K562 (cell line): ENCODE data around the gene PIGB. TPM values are rescaled to one million over a fixed set of nuclear protein-coding genes. Genes with fewer than 3 reads are reported as not detected.

Experiments used
- ESRRB ChIP-seq: fragments of 250-450 bp; sonication (Bioruptor Pico); IDR thresholded peaks from 2 replicates; pipeline ENCODE4 v1.5.0; 2020; ENCODE audit warnings: mild to moderate bottlenecking, moderate library complexity, borderline replicate concordance
- HES1 ChIP-seq: fragments of 450-650 bp; IDR thresholded peaks from 2 replicates; pipeline ENCODE4 v1.6.1; 2016; ENCODE audit warnings: low read depth, mild to moderate bottlenecking, moderate library complexity
- L3MBTL2 ChIP-seq: fragments of 450-650 bp; IDR thresholded peaks from 2 replicates; pipeline ENCODE4 v1.6.1; 2016; ENCODE audit warnings: mild to moderate bottlenecking, moderate library complexity
- MEIS2 ChIP-seq: fragments of 450-650 bp; IDR thresholded peaks from 2 replicates; pipeline ENCODE4 v1.6.1; 2014; ENCODE audit warnings: mild to moderate bottlenecking; ENCODE audit not compliant: partially characterized antibody
- NR2C2 ChIP-seq, 2 experiments: fragments of 200-800 bp in 1 of 2; sonication (Bioruptor generic) in 1 of 2; sonication (generic) in 1 of 2; formaldehyde crosslinking in 1 of 2; IDR thresholded peaks; 2 replicates each; pipeline versions ENCODE4 v1.6.1 to v1.8.0; 2016 to 2022; ENCODE audit warnings: mild to moderate bottlenecking in 1 of 2, missing compliant biosample characterization in 1 of 2, missing genetic modification characterization in 1 of 2, missing genetic modification reagents in 1 of 2
- POLR2A ChIP-seq: fragments of 450-650 bp; conservative IDR thresholded peaks from 2 replicates; pipeline ENCODE4 v1.6.1; 2016
- TAF15 ChIP-seq: fragments of 200-400 bp; formaldehyde crosslinking; IDR thresholded peaks from 2 replicates; pipeline ENCODE4 v1.6.1; 2017; ENCODE audit warnings: mild to moderate bottlenecking, low read depth, low read length, moderate library complexity
- ZNF407 ChIP-seq: fragments of 450-650 bp; IDR thresholded peaks from 2 replicates; pipeline ENCODE4 v1.6.1; 2016; ENCODE audit warnings: low read depth
- ZNF507 ChIP-seq: conservative IDR thresholded peaks from 2 replicates; pipeline ENCODE4 v1.6.1; 2017; ENCODE audit warnings: missing genetic modification characterization, missing compliant biosample characterization
- ZNF511 ChIP-seq: sonication (generic); formaldehyde crosslinking; IDR thresholded peaks from 2 replicates; pipeline ENCODE4 v1.8.0; 2022; ENCODE audit warnings: mild to moderate bottlenecking, missing genetic modification reagents
- polyA plus RNA-seq, 8 experiments: library from polyadenylated mRNA; depleted of rRNA in 4 of 8; stranded (reverse) in 5 of 8; unstranded in 3 of 8; fragments of >200 nt; fragmentation: Nextera tagmentation in 2 of 8; fragmentation: Illumina TruSeq in 1 of 8; extraction: Ambion mirVana in 2 of 8; extraction: Trizol in 1 of 8; gene quantifications; 2 replicates each; pipeline versions ENCODE4 v1.2.1 to v1.2.3, GENCODE V29; 2011 to 2014; ENCODE audit warnings: inconsistent platforms in 1 of 8, missing spikeins in 1 of 8
- total RNA-seq, 7 experiments: library from RNA; depleted of rRNA in 6 of 7; stranded (reverse); fragments of >200 nt in 6 of 7; fragmentation: Illumina TruSeq in 2 of 7; extraction: Trizol in 2 of 7; gene quantifications; 2 replicates each; pipeline versions ENCODE4 v1.2.1 to v1.2.3, GENCODE V29; 2011 to 2021; ENCODE audit warnings: low replicate concordance in 1 of 7
- TF ChIP-seq, protein P1 (sequence below): fragments of 450-650 bp; IDR thresholded peaks from 2 replicates; pipeline ENCODE4 v1.6.1; 2017; ENCODE audit warnings: antibody characterized with exemption, mild to moderate bottlenecking
- TF ChIP-seq, protein P2 (sequence below): fragments of 250-450 bp; sonication (Bioruptor Pico); IDR thresholded peaks from 2 replicates; pipeline ENCODE4 v1.5.0; 2021

PIGB gene
- total and polyA plus RNA-seq, 9 of the 15 experiments (the other 6 are each of a cell fraction or from before 2014, with no cell fraction given), result 9.9 to 32.3 (median 18.2) TPM

DNA sequence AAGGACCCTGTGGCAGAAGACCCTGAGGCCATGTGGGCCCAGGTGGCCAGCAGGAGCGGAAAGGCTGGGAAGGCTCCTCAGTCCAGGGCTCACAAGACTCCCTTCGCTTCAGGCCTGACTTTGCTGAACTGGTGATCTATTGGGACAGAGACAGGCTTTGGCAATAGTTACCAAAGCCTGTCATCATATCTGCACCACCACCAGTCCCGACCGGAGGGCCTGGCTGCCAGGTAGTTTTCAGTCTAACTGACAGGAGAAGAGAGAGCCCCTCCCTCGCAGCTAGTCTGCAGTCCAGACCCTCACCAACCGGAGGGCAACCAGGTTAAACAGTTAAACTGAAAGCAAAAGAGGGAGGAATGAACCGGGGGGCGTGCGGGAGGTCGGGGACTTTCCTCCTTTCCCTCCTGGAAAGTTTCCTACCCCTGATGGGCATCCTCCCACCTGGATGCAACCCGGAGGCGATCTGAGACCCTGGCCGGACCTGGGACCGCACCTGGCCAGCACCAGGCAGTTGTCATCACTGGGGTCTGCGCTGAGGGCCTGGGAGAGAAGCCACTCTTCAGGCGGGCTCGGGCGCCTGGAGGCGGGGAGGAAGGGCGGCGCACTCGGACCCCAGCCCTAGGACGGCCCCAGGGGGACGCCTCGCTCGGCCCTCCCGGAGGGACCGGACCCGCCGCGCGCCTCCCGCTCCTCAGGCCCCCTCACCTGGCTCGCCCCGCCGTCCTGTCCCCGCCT lies 29.8 kb upstream of the PIGB start (continued):
- no peak for TF ChIP-seq NR2C2 (CRISPR knock-in tag; IDR thresholded peaks at IDR 0.05)
- TF ChIP-seq NR2C2 (tag; IDR thresholded peaks at IDR 0.05), result no peak
- TF ChIP-seq TAF15, result no peak
- TF ChIP-seq ZNF507 (tag), result no peak
- TF ChIP-seq MEIS2, result peak; percentile 57
- TF ChIP-seq ZNF511, result peak; percentile 39; the same call in 1 of the 2 replicates
- TF ChIP-seq, protein P1, sequence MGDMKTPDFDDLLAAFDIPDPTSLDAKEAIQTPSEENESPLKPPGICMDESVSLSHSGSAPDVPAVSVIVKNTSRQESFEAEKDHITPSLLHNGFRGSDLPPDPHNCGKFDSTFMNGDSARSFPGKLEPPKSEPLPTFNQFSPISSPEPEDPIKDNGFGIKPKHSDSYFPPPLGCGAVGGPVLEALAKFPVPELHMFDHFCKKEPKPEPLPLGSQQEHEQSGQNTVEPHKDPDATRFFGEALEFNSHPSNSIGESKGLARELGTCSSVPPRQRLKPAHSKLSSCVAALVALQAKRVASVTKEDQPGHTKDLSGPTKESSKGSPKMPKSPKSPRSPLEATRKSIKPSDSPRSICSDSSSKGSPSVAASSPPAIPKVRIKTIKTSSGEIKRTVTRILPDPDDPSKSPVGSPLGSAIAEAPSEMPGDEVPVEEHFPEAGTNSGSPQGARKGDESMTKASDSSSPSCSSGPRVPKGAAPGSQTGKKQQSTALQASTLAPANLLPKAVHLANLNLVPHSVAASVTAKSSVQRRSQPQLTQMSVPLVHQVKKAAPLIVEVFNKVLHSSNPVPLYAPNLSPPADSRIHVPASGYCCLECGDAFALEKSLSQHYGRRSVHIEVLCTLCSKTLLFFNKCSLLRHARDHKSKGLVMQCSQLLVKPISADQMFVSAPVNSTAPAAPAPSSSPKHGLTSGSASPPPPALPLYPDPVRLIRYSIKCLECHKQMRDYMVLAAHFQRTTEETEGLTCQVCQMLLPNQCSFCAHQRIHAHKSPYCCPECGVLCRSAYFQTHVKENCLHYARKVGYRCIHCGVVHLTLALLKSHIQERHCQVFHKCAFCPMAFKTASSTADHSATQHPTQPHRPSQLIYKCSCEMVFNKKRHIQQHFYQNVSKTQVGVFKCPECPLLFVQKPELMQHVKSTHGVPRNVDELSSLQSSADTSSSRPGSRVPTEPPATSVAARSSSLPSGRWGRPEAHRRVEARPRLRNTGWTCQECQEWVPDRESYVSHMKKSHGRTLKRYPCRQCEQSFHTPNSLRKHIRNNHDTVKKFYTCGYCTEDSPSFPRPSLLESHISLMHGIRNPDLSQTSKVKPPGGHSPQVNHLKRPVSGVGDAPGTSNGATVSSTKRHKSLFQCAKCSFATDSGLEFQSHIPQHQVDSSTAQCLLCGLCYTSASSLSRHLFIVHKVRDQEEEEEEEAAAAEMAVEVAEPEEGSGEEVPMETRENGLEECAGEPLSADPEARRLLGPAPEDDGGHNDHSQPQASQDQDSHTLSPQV, result no peak; the same call in 1 of the 2 replicates
- no peak for TF ChIP-seq ESRRB (CRISPR knock-in tag)
- TF ChIP-seq L3MBTL2, result no peak
- TF ChIP-seq, protein P2, sequence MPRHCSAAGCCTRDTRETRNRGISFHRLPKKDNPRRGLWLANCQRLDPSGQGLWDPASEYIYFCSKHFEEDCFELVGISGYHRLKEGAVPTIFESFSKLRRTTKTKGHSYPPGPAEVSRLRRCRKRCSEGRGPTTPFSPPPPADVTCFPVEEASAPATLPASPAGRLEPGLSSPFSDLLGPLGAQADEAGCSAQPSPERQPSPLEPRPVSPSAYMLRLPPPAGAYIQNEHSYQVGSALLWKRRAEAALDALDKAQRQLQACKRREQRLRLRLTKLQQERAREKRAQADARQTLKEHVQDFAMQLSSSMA (CRISPR knock-in tag), result no peak
- TF ChIP-seq ZNF407, result no peak
- no peak for TF ChIP-seq HES1
- TF ChIP-seq POLR2A, result no peak
